Measurements from ENCODE around the gene GNG12.

The GNG12 gene

DNA sequence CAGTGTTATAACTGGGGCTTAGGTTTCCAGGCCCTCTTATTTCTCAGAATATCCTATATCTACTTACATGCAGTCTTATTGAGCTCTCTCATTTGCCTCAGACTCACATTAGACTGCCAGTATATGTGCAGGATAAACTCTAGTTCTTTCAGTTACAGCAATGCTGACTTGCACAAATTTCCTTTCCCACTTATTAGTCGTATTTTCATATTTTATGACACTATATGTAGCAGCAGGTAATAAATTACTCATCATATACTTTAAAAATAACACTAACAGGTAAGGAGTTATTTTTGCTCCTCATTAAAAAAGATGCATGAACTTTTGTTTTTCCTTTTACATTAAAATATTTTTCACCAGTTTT is 82.6 kb downstream of the GNG12 start:
- DNase-seq (ENCODE audit: low read depth) = no peak

DNA sequence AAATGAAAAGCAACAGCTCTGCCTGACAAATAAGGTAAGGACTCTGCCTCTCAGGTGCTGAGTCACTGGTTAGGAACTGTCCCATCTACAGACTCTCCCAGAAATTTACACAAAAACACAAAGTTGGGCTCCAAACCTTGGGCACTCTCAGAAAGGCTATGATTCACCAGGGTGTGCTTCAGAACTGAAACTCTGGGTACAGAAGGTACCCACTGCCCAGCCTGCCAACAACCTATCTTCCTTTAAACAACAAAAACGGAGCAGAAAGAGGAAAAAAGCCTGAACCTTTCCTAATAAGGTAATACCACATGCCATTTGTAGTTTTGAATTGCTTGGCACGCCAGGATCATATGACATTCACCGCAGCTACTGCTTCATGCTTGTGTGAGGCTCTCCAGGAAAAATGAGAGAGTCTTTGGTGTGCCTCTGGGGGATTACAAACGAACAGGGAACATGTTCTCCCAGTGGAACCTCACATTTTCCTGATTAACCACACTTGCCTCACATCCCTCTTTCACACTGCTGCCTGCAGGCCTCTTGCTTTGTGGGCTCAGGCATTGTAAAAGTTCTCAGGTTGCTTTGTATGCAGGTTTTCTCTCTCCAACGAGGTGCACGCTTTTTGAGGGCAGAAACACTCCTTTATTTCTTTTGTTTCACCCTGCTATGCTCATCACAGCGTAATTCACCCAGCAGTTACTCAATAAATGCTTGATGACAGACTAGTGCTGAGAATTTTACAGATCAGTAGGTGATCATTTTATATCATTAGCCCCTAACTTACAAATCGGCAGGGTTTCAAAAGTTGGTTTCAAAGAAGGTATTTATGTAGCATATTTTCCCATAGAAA is 83.2 kb downstream of the GNG12 start:
- DNase-seq (ENCODE audit: low read depth) = no peak

- no peak for DNase-seq (ENCODE audit: low read depth)
Measured at GRCh38 chr1:67749263-67749843, 83.9 kb downstream of the GNG12 start.

- DNase-seq (ENCODE audit: low read depth) = no peak
Measured at GRCh38 chr1:67748630-67749029, 84.6 kb downstream of the GNG12 start.

- no peak for DNase-seq (ENCODE audit: low read depth)
Measured at GRCh38 chr1:67747671-67748546, 85.4 kb downstream of the GNG12 start.

- no peak for DNase-seq (ENCODE audit: low read depth)
Measured at GRCh38 chr1:67745875-67746698, 87.2 kb downstream of the GNG12 start.

DNA sequence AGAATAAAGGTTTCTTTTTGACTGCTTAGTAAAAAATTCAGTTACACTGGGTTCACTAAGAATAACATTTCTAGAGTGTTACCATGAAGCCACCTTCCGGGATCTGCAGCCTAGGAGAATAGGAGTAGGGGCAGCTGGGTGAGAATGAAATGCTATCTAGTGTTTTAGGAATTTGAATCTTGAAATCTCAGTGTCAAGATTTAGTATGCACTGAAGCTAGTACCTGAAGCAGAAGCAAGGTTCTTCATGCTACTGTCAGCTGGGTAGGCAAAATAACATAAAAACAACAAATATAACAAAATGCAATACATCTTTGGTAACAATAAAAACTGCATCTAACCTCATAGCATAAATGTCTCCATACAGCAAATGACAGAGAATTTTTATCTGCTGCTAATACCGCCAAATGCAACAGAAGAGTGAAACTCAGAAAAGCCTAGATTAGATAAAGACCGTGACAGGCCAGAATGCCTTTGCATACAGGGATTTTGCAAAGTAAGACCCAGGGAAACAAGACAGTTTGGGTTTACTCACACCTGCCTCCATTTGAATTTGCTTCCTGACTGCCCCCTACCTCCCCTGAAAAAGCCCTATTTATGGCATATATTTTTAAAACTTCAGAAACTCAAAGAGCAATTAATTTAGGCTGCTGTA is 90.1 kb downstream of the GNG12 start:
- DNase-seq (ENCODE audit: low read depth) = no peak

- DNase-seq (ENCODE audit: low read depth) = no peak
Measured at GRCh38 chr1:67741736-67742135, 91.5 kb downstream of the GNG12 start.

GRCh38 chr1:67741121-67741520 is 92.1 kb downstream of the GNG12 start:
- DNase-seq (ENCODE audit: low read depth) = no peak

GRCh38 chr1:67740543-67740942 is 92.7 kb downstream of the GNG12 start:
- no peak for DNase-seq (ENCODE audit: low read depth)

- DNase-seq (ENCODE audit: low read depth) = no peak
Measured at GRCh38 chr1:67739361-67739760, 93.9 kb downstream of the GNG12 start.

GRCh38 chr1:67738401-67738800 is 94.9 kb downstream of the GNG12 start:
- no peak for DNase-seq (ENCODE audit: low read depth)

DNA sequence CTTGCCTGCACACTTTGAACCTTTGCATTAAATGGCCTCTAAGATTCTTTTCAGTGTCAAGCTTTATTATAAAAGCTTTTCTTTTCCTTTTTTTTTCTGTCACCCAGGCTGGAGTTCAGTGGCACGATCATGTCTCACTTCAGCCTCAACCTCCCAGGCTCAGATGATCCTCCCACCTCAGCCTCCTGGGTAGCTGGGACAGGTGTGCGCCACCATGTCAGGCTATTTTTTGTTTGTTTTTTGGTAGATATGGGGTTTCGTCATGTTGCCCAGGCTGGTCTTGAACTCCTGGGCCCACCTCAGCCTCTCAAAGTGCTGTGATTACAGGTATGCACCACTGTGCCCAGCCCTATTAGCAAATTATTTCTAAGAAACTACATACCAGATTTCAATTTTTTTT is 95.4 kb downstream of the GNG12 start:
- DNase-seq (ENCODE audit: low read depth) = no peak

GRCh38 chr1:67736750-67737149 is 96.5 kb downstream of the GNG12 start:
- DNase-seq (ENCODE audit: low read depth) = no peak

DNA sequence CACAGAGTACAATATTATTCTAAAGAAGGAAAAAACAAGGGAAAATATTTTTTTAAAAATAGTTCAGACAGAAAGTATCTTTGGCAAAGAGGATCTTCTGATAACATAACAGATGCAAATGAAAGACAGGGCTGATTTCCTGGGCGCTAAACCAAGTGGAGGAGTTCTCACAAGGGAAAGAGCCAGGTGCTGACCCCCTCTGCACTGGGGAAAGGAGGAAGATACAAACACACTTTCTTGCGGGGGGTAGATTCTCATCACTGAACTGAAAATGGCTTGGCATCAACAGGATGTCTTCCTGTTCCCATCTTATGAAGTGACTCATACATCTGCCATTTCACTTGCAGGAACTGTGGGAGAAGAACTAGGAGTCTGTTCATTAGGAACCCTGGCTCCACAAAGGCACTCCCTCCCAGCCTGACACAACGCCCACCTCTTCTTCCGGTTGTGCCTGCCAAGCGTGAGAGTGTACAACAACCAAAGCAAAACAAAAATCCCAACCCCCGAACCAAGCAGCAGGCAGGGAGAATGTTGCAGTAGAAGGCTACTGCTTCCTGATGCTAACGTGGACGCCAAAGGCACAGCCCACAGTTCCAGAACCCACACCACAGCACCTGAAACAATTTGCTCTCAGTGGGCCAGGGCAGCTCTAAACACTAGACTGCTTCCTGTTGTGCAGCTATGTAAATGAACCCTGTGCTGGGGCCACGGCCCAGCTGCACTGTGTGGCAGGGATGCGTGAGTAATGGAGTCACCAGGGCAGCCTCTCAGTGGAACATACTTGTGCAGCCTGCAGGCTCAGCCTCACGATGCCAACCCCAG is 97.2 kb downstream of the GNG12 start:
- no peak for DNase-seq (ENCODE audit: low read depth)

DNA sequence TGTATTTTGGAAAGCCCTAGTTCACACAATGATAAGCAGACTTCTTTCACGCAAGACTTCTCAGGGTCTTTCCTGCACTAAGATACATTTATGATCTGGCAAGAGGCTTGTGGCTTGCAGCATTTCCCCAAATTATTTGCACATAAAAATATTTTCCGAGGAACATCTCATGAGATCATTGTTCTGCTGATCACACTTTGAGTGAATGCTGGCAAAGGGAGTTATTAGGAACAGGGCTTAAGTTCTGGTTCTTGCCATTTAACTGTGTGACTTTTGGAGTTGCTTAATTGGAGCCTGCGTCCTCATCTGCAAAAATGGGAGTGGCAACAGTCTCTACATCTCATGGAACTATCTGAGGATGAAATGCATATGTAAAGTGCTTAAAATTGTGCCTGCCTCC is 98.1 kb downstream of the GNG12 start:
- no peak for DNase-seq (ENCODE audit: low read depth)

GRCh38 chr1:67734323-67734690 is 99.0 kb downstream of the GNG12 start:
- no peak for DNase-seq (ENCODE audit: low read depth)

DNA sequence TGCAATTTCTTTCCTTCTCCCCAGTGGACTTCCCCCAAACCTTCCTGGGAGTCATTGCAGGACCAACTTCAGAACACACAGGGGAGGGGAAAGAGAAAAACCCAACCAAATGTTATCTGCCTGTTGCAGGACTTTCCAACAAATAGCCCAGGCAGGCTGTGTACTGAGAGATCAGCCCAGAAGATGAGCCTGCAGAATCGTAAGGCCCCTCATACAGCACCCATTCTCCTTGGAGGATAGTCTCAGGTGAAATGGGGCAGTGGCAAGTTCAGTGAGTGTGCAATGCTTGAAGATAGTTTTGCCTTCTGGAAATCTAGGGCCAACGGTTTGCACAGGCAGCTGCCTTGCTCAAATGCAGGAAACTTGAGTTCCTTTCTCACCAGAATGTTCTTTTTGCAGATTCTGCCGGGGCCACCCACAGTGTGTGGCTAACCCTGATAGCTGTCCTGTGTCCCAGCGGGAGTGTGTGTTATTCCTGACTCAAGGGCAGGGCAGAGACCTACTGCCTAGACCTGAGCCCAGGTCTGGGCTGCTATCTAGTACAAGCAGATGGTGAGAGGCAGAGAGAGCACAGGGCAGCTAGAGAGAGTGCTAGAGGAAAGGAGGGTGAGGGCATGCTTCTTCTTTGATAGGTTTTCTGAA is 99.5 kb downstream of the GNG12 start:
- no peak for DNase-seq (ENCODE audit: low read depth)

GRCh38 chr1:67732750-67733151 is 100.5 kb downstream of the GNG12 start:
- DNase-seq (ENCODE audit: low read depth) = no peak

DNA sequence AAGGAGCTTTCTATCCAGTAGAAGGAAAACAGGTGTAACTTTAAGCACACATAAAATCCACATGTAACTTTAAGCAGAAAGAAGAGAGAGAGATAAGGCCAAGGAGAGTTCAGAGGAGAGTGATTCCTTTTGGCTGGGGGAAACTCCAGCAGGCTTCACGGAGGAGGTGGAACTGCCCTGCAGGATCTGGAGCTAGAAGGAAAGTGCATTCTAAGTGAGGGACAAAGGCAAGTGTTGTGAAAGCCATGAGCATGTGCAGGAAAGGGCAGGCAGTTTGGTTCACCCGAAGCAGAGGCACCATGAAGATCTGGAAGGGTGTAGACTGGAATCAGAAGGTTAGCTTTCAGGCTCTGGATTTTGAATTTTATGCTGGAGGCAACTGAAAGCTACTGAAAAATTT is 101.9 kb downstream of the GNG12 start:
- no peak for DNase-seq (ENCODE audit: low read depth)
